ENCODE results near the gene PRKCH.
"Not testable (repeated sequence)": the region's sequence is repeated elsewhere in the genome, so short reads cannot be mapped to it uniquely, and the experiment has no call there.

Gene PRKCH

GRCh38 chr14:61459229-61459628 is 137.8 kb downstream of the PRKCH start:
- DNase-seq (ENCODE audit: low read depth), result no peak

GRCh38 chr14:61460063-61460462 is 138.7 kb downstream of the PRKCH start:
- DNase-seq (ENCODE audit: low read depth), result no peak

- DNase-seq (ENCODE audit: low read depth), result no peak
These were observed 139.6 kb downstream of the PRKCH start for GRCh38 chr14:61460718-61461611.

DNA sequence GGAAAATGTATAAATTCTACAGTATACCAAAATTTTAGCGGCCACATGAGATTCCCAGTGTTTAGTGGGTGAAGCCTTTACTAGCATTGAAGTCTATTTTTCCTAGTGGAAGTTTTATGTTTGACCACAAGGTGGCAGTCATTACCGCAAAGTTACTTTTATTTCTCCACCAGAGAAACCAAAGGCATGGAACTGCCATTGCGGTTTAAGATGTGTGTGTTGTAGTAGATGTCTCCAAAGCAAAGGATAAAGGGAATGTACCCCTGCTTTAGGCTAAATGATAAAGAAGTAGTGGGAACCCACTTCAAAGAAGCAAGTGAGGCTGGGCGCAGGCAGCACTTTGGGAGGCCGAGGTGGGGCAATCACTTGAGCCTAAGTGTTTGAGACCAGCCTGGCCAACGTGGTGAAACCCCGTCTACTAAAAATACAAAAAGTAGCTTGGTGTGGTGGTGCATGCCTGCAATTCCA is 140.5 kb downstream of the PRKCH start:
- DNase-seq (ENCODE audit: low read depth), result no peak

GRCh38 chr14:61462566-61463193 is 141.3 kb downstream of the PRKCH start:
- no peak for DNase-seq (ENCODE audit: low read depth)

GRCh38 chr14:61463664-61464285 is 142.4 kb downstream of the PRKCH start:
- no peak for DNase-seq (ENCODE audit: low read depth)

DNA sequence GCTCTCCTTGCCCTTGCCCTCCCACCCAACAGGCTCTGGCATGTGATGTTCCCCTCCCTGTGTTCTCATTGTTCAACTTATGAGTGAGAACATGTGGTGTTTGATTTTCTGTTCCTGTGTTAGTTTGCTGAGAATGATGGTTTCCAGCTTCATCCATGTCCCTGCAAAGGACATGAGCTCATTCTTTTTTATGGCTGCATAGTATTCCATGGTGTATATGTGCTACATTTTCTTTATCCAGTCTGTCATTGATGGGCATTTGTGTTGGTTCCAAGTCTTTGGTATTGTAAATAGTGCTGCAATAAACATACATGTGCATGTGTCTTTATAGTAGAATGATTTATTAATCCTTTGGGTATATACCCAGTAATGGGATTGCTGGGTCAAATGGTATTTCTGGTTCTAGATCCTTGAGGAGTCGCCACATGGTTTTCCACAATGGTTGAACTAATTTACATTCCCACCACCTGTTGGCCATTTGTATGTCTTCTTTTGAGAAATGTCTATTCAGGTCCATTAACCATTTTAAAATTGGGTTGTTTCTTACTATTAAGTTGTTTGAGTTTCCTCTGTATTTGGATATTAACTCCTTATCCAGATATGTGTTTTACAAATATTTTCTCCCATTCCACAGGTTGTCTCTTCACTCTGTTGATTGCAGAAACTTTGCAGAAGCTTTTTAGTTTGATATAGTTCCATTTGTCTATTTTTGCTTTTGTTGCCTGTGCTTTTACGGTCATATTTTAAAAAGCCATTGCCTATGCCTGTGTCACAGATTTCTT is 143.4 kb downstream of the PRKCH start:
- not testable (repeated sequence) for DNase-seq (ENCODE audit: low read depth)

DNA sequence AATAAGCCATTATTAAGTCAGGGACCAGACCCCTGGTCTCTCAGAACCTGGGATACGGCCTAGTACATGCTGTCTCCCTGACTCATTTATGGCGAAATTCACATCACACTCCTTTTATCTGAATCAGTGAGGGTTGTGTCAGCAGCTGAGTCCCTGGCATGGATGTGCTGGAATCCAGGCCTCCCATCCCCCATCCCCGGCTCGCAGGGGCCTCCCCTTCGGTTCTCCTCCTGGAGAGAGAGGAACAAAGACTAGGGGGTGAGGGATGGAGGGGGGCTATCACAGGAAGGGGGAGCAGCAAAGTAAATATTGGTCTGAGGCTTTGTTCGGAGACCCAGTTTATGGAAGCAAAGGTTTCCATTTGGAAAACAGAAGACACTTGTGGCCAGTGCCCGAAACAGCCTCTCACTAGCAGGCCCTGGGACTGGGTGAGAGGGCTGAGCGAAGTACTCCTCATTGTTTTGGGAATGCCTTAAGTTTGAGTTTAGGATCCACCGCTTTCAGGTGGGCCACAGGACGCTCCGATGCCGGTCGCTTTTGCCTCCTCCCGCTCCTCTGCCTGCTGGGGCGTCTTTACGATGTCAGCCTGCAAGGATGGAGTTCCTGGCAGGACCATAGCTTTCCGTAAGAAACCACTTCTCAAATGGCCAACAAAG is 145.0 kb downstream of the PRKCH start:
- no peak for DNase-seq (ENCODE audit: low read depth)

- no peak for DNase-seq (ENCODE audit: low read depth)
These were observed 145.5 kb downstream of the PRKCH start for GRCh38 chr14:61466905-61467280.

- DNase-seq (ENCODE audit: low read depth), result no peak
These were observed 145.9 kb downstream of the PRKCH start for GRCh38 chr14:61467296-61467695.

DNA sequence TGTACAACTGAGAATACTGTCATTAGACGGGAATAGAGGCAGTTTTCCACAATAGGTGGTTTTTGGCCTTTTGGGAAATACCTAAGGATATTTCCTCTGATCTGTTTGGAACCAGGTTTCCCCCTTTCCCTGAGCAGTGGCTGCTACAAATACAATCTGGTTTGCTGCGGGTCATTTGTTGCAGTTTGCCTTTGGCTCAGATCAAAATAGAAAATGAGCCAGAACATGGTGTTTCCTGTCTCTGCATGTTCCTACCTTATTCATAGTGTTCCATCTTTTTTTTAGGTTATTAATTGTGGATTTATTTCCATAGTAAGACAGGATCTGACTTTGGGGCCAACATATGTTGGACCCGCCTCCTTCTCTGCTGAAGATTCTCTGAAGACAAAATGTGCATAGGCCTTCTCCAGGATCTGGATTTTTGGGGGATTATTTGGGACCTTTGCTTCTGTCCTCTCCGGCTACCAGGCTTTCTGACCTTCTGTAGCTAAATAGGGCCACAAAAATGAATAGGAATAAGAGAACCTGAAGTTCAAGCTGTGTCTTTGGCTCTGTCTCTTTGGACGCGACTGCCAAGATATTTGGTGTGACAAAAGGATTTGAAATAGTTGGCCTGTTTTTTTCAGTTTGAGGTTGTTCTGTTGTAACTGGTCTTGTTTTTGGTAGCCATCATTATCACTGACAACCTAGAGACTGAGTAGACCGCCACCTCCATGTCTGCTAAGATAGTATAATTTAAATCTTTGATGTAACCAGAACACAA is 146.9 kb downstream of the PRKCH start:
- no peak for DNase-seq (ENCODE audit: low read depth)

- no peak for DNase-seq (ENCODE audit: low read depth)
These were observed 148.4 kb downstream of the PRKCH start for GRCh38 chr14:61469781-61470180.

- DNase-seq (ENCODE audit: low read depth), result no peak
These were observed 149.0 kb downstream of the PRKCH start for GRCh38 chr14:61470261-61470960.

DNA sequence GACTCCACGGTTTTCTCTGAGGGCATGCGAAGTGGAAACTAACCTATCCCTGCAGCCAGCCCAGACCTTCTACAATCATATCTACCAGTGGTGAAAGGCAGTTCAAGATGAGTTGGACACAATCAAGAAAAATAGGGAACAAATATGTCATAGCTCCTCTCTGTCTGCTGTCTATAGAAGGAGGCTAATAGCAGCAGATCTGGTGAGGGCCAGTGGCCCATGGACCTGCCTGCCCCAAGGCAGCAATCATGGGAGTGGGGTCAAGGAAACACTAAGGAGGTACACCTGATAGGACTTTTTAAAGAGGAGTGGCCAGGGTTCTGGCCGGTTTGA is 149.5 kb downstream of the PRKCH start:
- no peak for DNase-seq (ENCODE audit: low read depth)

DNA sequence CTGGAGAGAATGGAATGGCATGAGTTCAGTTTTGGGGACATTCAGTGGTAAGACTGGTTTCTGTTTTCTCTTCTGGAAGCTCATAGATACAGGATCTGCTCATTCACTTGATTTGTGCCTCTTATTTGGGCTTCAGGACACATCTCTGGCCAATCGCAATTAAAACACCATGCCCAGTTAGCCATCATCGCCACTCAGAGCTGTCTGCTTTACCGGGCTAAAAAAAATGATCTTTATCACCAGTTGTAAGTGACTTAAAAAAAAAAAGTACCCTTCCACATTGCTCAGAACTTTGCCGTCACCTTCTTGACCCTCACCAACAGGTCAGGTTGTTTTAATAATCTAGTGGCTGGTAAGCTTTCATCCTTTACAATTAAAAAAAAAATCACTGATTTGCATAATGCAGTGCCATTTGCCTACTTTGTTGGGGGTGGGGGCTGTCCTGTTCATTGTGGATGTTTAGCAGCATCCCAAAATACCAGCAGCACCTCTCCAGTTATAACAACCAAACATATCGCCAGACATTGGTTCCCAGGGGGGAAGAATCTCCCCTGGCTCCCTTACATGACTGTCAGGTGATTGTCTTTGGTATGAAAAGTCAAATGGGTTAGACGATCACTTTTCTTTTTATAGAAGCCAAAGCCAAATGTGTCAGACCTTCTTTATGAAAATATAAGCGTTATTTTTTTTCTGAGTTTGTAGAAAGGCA is 150.1 kb downstream of the PRKCH start:
- DNase-seq (ENCODE audit: low read depth), result no peak

- DNase-seq (ENCODE audit: low read depth), result no peak
These were observed 150.8 kb downstream of the PRKCH start for GRCh38 chr14:61472011-61472672.

DNA sequence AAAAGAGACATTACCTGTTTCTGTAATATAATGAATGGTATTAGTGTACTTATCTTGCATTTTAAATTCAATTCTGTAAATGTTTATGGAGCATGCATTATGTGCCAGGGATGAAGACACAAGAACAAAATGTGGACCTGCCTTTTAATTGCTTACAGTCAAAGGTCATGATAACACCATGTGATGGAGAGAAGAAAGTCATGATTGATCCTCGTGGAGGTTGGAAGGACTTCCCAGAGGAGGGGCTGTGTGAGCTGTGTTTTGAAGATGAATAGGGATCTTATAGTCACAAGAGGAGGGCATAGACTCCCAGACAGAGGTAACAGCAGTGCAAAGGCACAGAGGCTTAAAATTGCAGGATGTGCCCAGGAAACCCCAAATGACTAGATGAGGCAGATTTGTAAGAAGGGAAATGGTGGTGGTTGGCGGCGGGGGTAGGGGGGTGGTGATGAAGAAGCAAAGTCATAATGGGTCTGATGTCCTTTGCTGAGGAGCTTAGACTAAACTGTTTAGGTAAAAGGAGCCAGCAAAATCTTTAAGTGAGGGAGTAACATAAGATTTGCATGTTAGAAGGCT is 151.5 kb downstream of the PRKCH start:
- DNase-seq (ENCODE audit: low read depth), result no peak

DNA sequence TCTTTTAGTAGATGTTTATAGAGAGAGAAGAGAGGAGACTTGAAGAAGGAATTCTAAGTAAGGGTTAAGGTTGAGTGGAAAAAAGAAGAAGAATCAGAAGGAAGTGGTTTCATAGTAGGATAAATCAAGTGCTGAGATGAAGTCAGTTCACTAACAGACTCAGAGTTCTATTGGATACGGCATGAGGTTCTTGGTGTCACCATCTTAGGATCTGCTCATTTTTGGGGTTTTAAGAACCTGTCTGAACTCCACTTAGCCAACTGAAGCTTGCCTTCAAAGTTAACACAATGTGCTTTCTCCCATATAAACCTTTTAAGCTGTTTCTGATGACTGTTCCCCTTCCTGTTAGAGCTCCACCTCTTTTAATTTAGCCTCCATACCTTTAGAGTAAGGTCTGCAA is 152.6 kb downstream of the PRKCH start:
- no peak for DNase-seq (ENCODE audit: low read depth)

- no peak for DNase-seq (ENCODE audit: low read depth)
These were observed 153.3 kb downstream of the PRKCH start for GRCh38 chr14:61474701-61475100.
